PC-9 (cell line): ENCODE measurements around the gene FRAT2. TPM values are rescaled to one million over a fixed set of nuclear protein-coding genes. Genes with fewer than 3 reads are reported as not detected.
"Not testable (repeated sequence)": the region's sequence is repeated elsewhere in the genome, so short reads cannot be mapped to it uniquely, and the experiment has no call there.

Source experiments
- BruUV-seq: library from RNA; stranded (reverse); fragments of 400-500 nt; replicated peaks from 2 replicates; lab custom pipeline; 2021; lab: Mats Ljungman, UMichigan
- CTCF ChIA-PET: fragments of 300-600 bp; sonication (Branson Sonifier 250); formaldehyde crosslinking; loops from one replicate; lab custom pipeline; 2022; ENCODE audit warnings: antibody characterized with exemption; lab: Charles Lee
- POLR2A ChIA-PET: fragments of 300-600 bp; sonication (Branson Sonifier 250); formaldehyde crosslinking; loops from one replicate; lab custom pipeline; 2022; ENCODE audit warnings: antibody characterized with exemption; ENCODE audit not compliant: unreplicated experiment; lab: Charles Lee
- DNase-seq, 2 experiments: peaks; one replicate each; pipeline versions ENCODE4 v3.0.0 to v3.0.0-alpha.2; 2015 to 2022; ENCODE audit warnings: mixed read lengths in 1 of 2
- H2AFZ ChIP-seq: fragments of 200-600 bp; sonication (generic); 2 replicates; pipeline ENCODE4 v1.8.1; 2017; ENCODE audit warnings: antibody characterized with exemption
- H3F3A ChIP-seq: fragments of 200-600 bp; sonication (generic); 2 replicates; pipeline ENCODE4 v1.8.1; 2017; ENCODE audit warnings: antibody characterized with exemption, mild to moderate bottlenecking, low read depth; ENCODE audit not compliant: insufficient read depth
- H3K27ac ChIP-seq: fragments of 200-600 bp; sonication (generic); 2 replicates; pipeline ENCODE4 v1.6.1; 2016; ENCODE audit warnings: mixed run types
- H3K27me3 ChIP-seq: fragments of 200-600 bp; sonication (generic); 2 replicates; pipeline ENCODE4 v1.6.1; 2016; ENCODE audit warnings: low read depth, mixed run types; ENCODE audit not compliant: insufficient read depth
- H3K36me3 ChIP-seq: fragments of 200-600 bp; sonication (generic); 2 replicates; pipeline ENCODE4 v1.6.1; 2016; ENCODE audit warnings: low read depth, mixed run types
- H3K4me1 ChIP-seq: fragments of 200-600 bp; sonication (generic); replicated peaks from 2 replicates; pipeline ENCODE4 v1.6.1; 2016; ENCODE audit warnings: mixed run types; ENCODE audit not compliant: insufficient read depth
- H3K4me2 ChIP-seq: fragments of 200-600 bp; sonication (generic); 2 replicates; pipeline ENCODE4 v1.6.1; 2017; ENCODE audit warnings: mixed run types
- H3K4me3 ChIP-seq: fragments of 200-600 bp; sonication (generic); 2 replicates; pipeline ENCODE4 v1.6.1; 2016; ENCODE audit warnings: mixed run types
- H3K79me2 ChIP-seq: fragments of 200-600 bp; sonication (generic); 2 replicates; pipeline ENCODE4 v1.6.1; 2017; ENCODE audit warnings: low read depth, mixed run types
- H3K9me2 ChIP-seq: fragments of 200-600 bp; sonication (generic); 2 replicates; pipeline ENCODE4 v1.8.1; 2017; ENCODE audit warnings: mild to moderate bottlenecking; ENCODE audit not compliant: insufficient read depth
- H3K9me3 ChIP-seq: fragments of 200-600 bp; sonication (generic); 2 replicates; pipeline ENCODE4 v1.8.1; 2016; ENCODE audit warnings: low read depth; ENCODE audit not compliant: insufficient read depth
- H4K20me1 ChIP-seq: fragments of 200-600 bp; sonication (generic); 2 replicates; pipeline ENCODE4 v1.8.1; 2017; ENCODE audit not compliant: insufficient read depth
- EZH2 ChIP-seq: fragments of 200-600 bp; sonication (generic); IDR thresholded peaks from 2 replicates; pipeline ENCODE4 v1.8.0; 2017; ENCODE audit warnings: antibody characterized with exemption, low read depth
- intact Hi-C: fragments of 100-400 bp; cut with micrococcal nuclease; formaldehyde crosslinking; loops from one replicate; pipeline ENCODE4 v1.10.0; 2022; ENCODE audit not compliant: unreplicated experiment
- total RNA-seq: library from RNA; stranded (reverse); gene quantifications from 2 replicates; pipeline ENCODE4 v1.2.3, GENCODE V29; 2021
- TF ChIP-seq, protein P1 (sequence below): fragments of 200-600 bp; sonication (generic); conservative IDR thresholded peaks from 2 replicates; pipeline ENCODE4 v1.6.1; 2017; ENCODE audit warnings: mixed run types, antibody characterized with exemption, mild to moderate bottlenecking, moderate library complexity

The FRAT2 gene
- total RNA-seq, 1 experiment from 2014 or later: 11.0 TPM

DNA sequence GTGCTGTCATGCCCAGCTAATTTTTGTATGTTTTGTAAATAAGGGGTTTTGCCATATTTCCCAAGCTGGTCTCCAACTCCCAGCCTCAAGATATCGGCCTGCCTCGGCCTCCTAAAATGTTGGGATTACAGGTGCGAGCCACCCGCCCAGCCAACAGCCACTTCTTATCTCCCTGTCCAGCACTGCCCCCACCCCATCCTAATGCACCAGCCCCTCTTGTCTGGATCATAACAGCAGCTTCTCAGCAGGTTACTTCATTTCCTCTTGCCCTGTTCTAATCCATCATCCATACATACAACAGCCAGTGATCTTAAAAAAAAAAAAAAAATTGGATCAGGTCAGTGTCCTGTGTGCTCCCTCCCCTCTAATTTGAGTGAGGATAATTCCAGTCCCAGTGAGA is 12.8 kb upstream of the FRAT2 start:
- no peaks in the 10 kb centered on the region; the same call in 1 of the 2 replicates for H3F3A ChIP-seq
- H3K27me3 ChIP-seq: no peaks in the 10 kb centered on the region
- ChIA-PET POLR2A (no interaction called here), CTCF (no interaction called here)
- intact Hi-C loops: no loop called here
- H3K27ac ChIP-seq: no peak overlapping the region
- no peak overlapping the region for H3K4me2 ChIP-seq
- no peaks in the 10 kb centered on the region for H3K4me1 ChIP-seq
- no peaks in the 10 kb centered on the region for H3K9me2 ChIP-seq
- no peak overlapping the region for H3K4me3 ChIP-seq
- H2AFZ ChIP-seq: no peak overlapping the region
- no peak for DNase-seq
- H3K36me3 ChIP-seq: no peaks in the 10 kb centered on the region
- H3K9me3 ChIP-seq: no peaks in the 10 kb centered on the region
- H3K79me2 ChIP-seq: no peaks in the 10 kb centered on the region
- H4K20me1 ChIP-seq: no peaks in the 10 kb centered on the region
- TF ChIP-seq, protein P1, sequence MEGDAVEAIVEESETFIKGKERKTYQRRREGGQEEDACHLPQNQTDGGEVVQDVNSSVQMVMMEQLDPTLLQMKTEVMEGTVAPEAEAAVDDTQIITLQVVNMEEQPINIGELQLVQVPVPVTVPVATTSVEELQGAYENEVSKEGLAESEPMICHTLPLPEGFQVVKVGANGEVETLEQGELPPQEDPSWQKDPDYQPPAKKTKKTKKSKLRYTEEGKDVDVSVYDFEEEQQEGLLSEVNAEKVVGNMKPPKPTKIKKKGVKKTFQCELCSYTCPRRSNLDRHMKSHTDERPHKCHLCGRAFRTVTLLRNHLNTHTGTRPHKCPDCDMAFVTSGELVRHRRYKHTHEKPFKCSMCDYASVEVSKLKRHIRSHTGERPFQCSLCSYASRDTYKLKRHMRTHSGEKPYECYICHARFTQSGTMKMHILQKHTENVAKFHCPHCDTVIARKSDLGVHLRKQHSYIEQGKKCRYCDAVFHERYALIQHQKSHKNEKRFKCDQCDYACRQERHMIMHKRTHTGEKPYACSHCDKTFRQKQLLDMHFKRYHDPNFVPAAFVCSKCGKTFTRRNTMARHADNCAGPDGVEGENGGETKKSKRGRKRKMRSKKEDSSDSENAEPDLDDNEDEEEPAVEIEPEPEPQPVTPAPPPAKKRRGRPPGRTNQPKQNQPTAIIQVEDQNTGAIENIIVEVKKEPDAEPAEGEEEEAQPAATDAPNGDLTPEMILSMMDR: no peak
- no peak for TF ChIP-seq EZH2
- BruUV-seq: no TSS peak

DNA sequence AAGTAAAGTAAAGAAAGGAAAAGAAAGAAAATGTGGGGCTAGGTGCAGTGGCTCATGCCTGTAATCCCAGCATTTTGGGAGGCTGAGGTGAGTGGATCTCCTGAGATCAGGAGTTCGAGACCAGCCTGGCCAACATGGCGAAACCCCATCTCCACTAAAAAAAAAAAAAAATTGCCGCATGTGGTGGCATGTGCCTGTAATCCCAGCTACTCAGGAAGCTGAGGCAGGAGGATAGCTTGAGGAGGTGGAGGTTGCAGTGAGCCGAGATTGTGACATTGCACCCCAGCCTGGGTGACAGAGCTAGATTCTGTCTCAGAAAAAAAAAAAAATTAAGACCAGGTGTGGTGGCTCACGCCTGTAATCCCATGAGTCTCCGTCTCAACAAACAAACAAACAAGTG is 9.1 kb upstream of the FRAT2 start:
- H3K27me3 ChIP-seq, BruUV-seq, H2AFZ ChIP-seq, intact Hi-C loops, DNase-seq, H3K79me2 ChIP-seq, H3K27ac ChIP-seq, H3K9me3 ChIP-seq, H3K4me1 ChIP-seq, H3K9me2 ChIP-seq, H3K4me3 ChIP-seq, H3F3A ChIP-seq, H3K4me2 ChIP-seq, POLR2A ChIA-PET, H4K20me1 ChIP-seq, H3K36me3 ChIP-seq: not testable (repeated sequence)
- CTCF ChIA-PET: interaction anchor here (0.7 kb wide), 2 partner anchors 151 to 433 kb away, joined by 3 to 13 read pairs; no protein-coding TSS in a partner anchor

DNA sequence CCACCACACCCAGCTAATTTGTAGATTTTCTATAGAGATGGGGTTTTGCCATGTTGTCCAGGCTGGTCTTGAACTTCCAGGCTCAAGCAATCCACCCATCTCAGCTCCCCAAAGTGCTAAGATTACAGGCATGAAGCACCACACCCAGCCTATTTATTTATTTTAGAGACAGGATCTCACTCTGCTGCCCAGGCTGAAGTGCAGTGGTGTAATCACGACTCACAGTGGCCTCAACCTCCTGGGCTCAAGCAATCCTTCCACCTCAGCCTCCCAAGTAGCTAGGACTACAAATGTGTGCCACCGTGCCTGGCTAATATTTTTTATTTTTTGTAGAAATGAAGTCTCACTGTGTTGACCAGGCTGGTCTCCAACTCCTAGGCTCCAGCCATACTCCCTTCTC is 6.9 kb upstream of the FRAT2 start:
- H3K9me2 ChIP-seq: no peaks in the 10 kb centered on the region
- peaks cover 18% of the 10 kb centered on the region for H3K4me1 ChIP-seq
- H3K36me3 ChIP-seq: no peaks in the 10 kb centered on the region
- no peak for DNase-seq
- H4K20me1 ChIP-seq: no peaks in the 10 kb centered on the region
- H3F3A ChIP-seq: peaks cover 15% of the 10 kb centered on the region; the same call in 1 of the 2 replicates
- no peak overlapping the region for H3K4me2 ChIP-seq
- H3K9me3 ChIP-seq: no peaks in the 10 kb centered on the region
- BruUV-seq: no TSS peak
- no peak overlapping the region for H3K27ac ChIP-seq
- no peak overlapping the region for H3K4me3 ChIP-seq
- intact Hi-C loops: no loop called here
- H3K27me3 ChIP-seq: no peaks in the 10 kb centered on the region
- ChIA-PET CTCF (no interaction called here), POLR2A (no interaction called here)
- TF ChIP-seq, protein P1: no peak
- no peak for TF ChIP-seq EZH2
- H2AFZ ChIP-seq: no peak overlapping the region
- no peaks in the 10 kb centered on the region for H3K79me2 ChIP-seq

DNA sequence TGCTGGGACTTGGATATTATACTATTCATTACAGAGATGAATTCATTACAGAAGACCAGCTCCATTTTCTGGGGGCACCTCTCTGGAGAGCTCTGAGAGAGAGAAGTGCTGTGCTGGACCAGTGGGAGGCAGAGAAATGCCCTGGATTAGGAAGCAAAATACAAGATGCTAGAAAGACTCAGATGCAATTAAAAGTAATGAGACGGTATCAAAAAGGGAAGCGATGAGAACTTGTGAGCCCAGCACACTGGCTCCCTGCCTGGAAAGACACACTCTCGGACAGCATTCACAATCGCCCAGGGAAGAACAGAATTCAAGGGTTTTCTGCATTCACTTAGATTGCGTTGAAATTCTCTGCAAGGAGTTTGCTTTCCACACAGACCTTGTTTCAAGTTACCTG is 3.5 kb upstream of the FRAT2 start:
- intact Hi-C loops: no loop called here

More for the DNA sequence above, 3.5 kb upstream of the FRAT2 start:
- POLR2A ChIA-PET: no interaction called here
- Histone ChIP-seq H3K9me3 (no peaks in the 10 kb centered on the region), H3F3A (peaks cover 20% of the 10 kb centered on the region; the same call in 1 of the 2 replicates), H3K4me1 (peaks cover 24% of the 10 kb centered on the region), H3K4me2 (peak overlapping the region; percentile 70), H3K4me3 (no peak overlapping the region), H3K27ac (no peak overlapping the region), H3K79me2 (peaks cover 8% of the 10 kb centered on the region), H2AFZ (no peak overlapping the region), H3K27me3 (no peaks in the 10 kb centered on the region), H3K9me2 (no peaks in the 10 kb centered on the region), H4K20me1 (no peaks in the 10 kb centered on the region), H3K36me3 (no peaks in the 10 kb centered on the region)
- no TSS peak for BruUV-seq
- CTCF ChIA-PET: no interaction called here
- TF ChIP-seq, protein P1: no peak
- TF ChIP-seq EZH2: no peak
- DNase-seq: no peak
